Measurements from ENCODE around the gene RBBP8. TPM values are rescaled to one million over a fixed set of nuclear protein-coding genes. Genes with fewer than 3 reads are reported as not detected.

The RBBP8 gene
- total and polyA plus RNA-seq, 2 experiments from 2014 or later, result 13.1 to 25.7 TPM

GRCh38 chr18:22998344-22998743 is 65.2 kb downstream of the RBBP8 start:
- 75% methylated on average over 3 of the region's 3 CpGs for WGBS (ENCODE audit: low lambda C conversion rate, missing lambda C conversion rate)
- DNase-seq (ENCODE audit: low spot score), result no peak
- H3K27me3 ChIP-seq, result no peaks in the 10 kb centered on the region

GRCh38 chr18:22999212-22999611 is 66.1 kb downstream of the RBBP8 start:
- Histone ChIP-seq H2AFZ (no peak overlapping the region), H3K27me3 (no peaks in the 10 kb centered on the region), H3K9me2 (replicated peaks; ENCODE audit: insufficient read depth) (no peaks in the 10 kb centered on the region), H3K36me3 (replicated peaks; ENCODE audit: insufficient read depth, low read depth) (no peaks in the 10 kb centered on the region), H3K9me3 (ENCODE audit: low read depth) (no peaks in the 10 kb centered on the region), H4K20me1 (ENCODE audit: insufficient read depth, poor library complexity, severe bottlenecking) (no peaks in the 10 kb centered on the region), H3K4me2 (no peak overlapping the region), H3K4me1 (ENCODE audit: insufficient read depth) (no peaks in the 10 kb centered on the region), H3K79me2 (no peaks in the 10 kb centered on the region), H3K27ac (peak overlapping the region; percentile 4), H3K4me3 (no peak overlapping the region)
- WGBS (ENCODE audit: low lambda C conversion rate, missing lambda C conversion rate), result 92% methylated on average over 1 of the region's 1 CpG
- no peak for TF ChIP-seq CTCF (IDR thresholded peaks at IDR 0.05; ENCODE audit: poor library complexity)
- no peak for TF ChIP-seq EZH2 (IDR thresholded peaks at IDR 0.05; ENCODE audit: borderline replicate concordance)
- no peak for TF ChIP-seq EZH2phosphoT487 (IDR thresholded peaks at IDR 0.05; ENCODE audit: low read depth, severe bottlenecking, unreplicated experiment)
- DNase-seq (ENCODE audit: low spot score), result no peak

More at GRCh38 chr18:22998344-22998743, 65.2 kb downstream of the RBBP8 start:
- peak overlapping the region; percentile 4 for H3K27ac ChIP-seq
- H3K9me3 ChIP-seq (ENCODE audit: low read depth), result no peaks in the 10 kb centered on the region
- no peak overlapping the region for H2AFZ ChIP-seq
- no peaks in the 10 kb centered on the region for H3K79me2 ChIP-seq
- H3K36me3 ChIP-seq (replicated peaks; ENCODE audit: insufficient read depth, low read depth), result no peaks in the 10 kb centered on the region
- no peaks in the 10 kb centered on the region for H3K9me2 ChIP-seq (replicated peaks; ENCODE audit: insufficient read depth)
- no peaks in the 10 kb centered on the region for H4K20me1 ChIP-seq (ENCODE audit: insufficient read depth, poor library complexity, severe bottlenecking)
- TF ChIP-seq CTCF (IDR thresholded peaks at IDR 0.05; ENCODE audit: poor library complexity) (no peak), EZH2 (IDR thresholded peaks at IDR 0.05; ENCODE audit: borderline replicate concordance) (no peak), EZH2phosphoT487 (IDR thresholded peaks at IDR 0.05; ENCODE audit: low read depth, severe bottlenecking, unreplicated experiment) (no peak)
- H3K4me2 ChIP-seq, result no peak overlapping the region
- H3K4me3 ChIP-seq, result no peak overlapping the region
- H3K4me1 ChIP-seq (ENCODE audit: insufficient read depth), result no peaks in the 10 kb centered on the region

GRCh38 chr18:22999647-23000046 is 66.5 kb downstream of the RBBP8 start:
- Histone ChIP-seq H3K27ac (no peak overlapping the region), H2AFZ (no peak overlapping the region), H3K79me2 (no peaks in the 10 kb centered on the region), H3K9me2 (replicated peaks; ENCODE audit: insufficient read depth) (no peaks in the 10 kb centered on the region), H3K9me3 (ENCODE audit: low read depth) (no peaks in the 10 kb centered on the region), H3K27me3 (no peaks in the 10 kb centered on the region), H3K36me3 (replicated peaks; ENCODE audit: insufficient read depth, low read depth) (no peaks in the 10 kb centered on the region), H4K20me1 (ENCODE audit: insufficient read depth, poor library complexity, severe bottlenecking) (no peaks in the 10 kb centered on the region), H3K4me2 (no peak overlapping the region), H3K4me1 (ENCODE audit: insufficient read depth) (no peaks in the 10 kb centered on the region), H3K4me3 (no peak overlapping the region)
- TF ChIP-seq EZH2 (IDR thresholded peaks at IDR 0.05; ENCODE audit: borderline replicate concordance), result no peak
- TF ChIP-seq CTCF (IDR thresholded peaks at IDR 0.05; ENCODE audit: poor library complexity), result no peak
- no peak for TF ChIP-seq EZH2phosphoT487 (IDR thresholded peaks at IDR 0.05; ENCODE audit: low read depth, severe bottlenecking, unreplicated experiment)
- DNase-seq (ENCODE audit: low spot score), result no peak
- 99% methylated on average over 2 of the region's 2 CpGs for WGBS (ENCODE audit: low lambda C conversion rate, missing lambda C conversion rate)

GRCh38 chr18:23003289-23003688 is 70.2 kb downstream of the RBBP8 start:
- no peak for DNase-seq (ENCODE audit: low spot score)
- WGBS (ENCODE audit: low lambda C conversion rate, missing lambda C conversion rate), result 84% methylated on average over 3 of the region's 3 CpGs
- Histone ChIP-seq H3K27ac (no peak overlapping the region), H3K4me2 (no peak overlapping the region), H3K4me3 (no peak overlapping the region), H3K79me2 (no peaks in the 10 kb centered on the region), H4K20me1 (ENCODE audit: insufficient read depth, poor library complexity, severe bottlenecking) (no peaks in the 10 kb centered on the region), H3K9me3 (ENCODE audit: low read depth) (no peaks in the 10 kb centered on the region), H3K27me3 (no peaks in the 10 kb centered on the region), H2AFZ (no peak overlapping the region), H3K4me1 (ENCODE audit: insufficient read depth) (no peaks in the 10 kb centered on the region), H3K9me2 (replicated peaks; ENCODE audit: insufficient read depth) (no peaks in the 10 kb centered on the region), H3K36me3 (replicated peaks; ENCODE audit: insufficient read depth, low read depth) (no peaks in the 10 kb centered on the region)
- TF ChIP-seq EZH2 (IDR thresholded peaks at IDR 0.05; ENCODE audit: borderline replicate concordance) (no peak), CTCF (IDR thresholded peaks at IDR 0.05; ENCODE audit: poor library complexity) (no peak), EZH2phosphoT487 (IDR thresholded peaks at IDR 0.05; ENCODE audit: low read depth, severe bottlenecking, unreplicated experiment) (no peak)

Measured in hepatocyte (in vitro differentiated cells).